Psoas muscle (tissue), 8 donors: Measurements from ENCODE around the gene LDLRAD4. TPM values are rescaled to one million over a fixed set of nuclear protein-coding genes. Genes with fewer than 3 reads are reported as not detected.
A peak's percentile ranks its signal among the peaks of the same experiment; 100 is the strongest.

ENCODE experiments used
- ATAC-seq, 4 donors: fragments of 200-7000 bp; cut with Tn5 transposase; one replicate each; pipeline ENCODE4 v1.9.1; 2020; ENCODE audit warnings: moderate library complexity in 3 of 4, mild to moderate bottlenecking in 2 of 4
- DNase-seq, 2 donors: peaks; one replicate each; pipeline ENCODE4 v3.0.0-alpha.2; 2020
- H3K27ac ChIP-seq: fragments of 200-600 bp; one replicate; pipeline ENCODE4 v1.8.0; 2022
- H3K27me3 ChIP-seq, 3 donors: fragments of 200-600 bp in 1 of 3; one replicate each; pipeline versions ENCODE4 v1.6.1 to v1.8.0; 2013 to 2022; ENCODE audit warnings: low read length in 2 of 3, mild to moderate bottlenecking in 2 of 3, moderate library complexity in 1 of 3; ENCODE audit not compliant: insufficient read depth in 3 of 3
- H3K36me3 ChIP-seq, 2 donors: fragments of 200-600 bp in 1 of 2; one replicate each; pipeline versions ENCODE4 v1.6.1 to v1.8.0; 2013 to 2022; ENCODE audit warnings: low read depth in 1 of 2, mild to moderate bottlenecking in 1 of 2, moderate library complexity in 1 of 2; ENCODE audit not compliant: insufficient read depth in 1 of 2
- H3K4me1 ChIP-seq: fragments of 200-600 bp; one replicate; pipeline ENCODE4 v1.8.0; 2022
- H3K4me3 ChIP-seq: fragments of 200-600 bp; one replicate; pipeline ENCODE4 v1.8.0; 2022; ENCODE audit warnings: mild to moderate bottlenecking
- H3K9me3 ChIP-seq: fragments of 200-600 bp; one replicate; pipeline ENCODE4 v1.8.0; 2022
- WGBS, 3 donors: extraction: QIAGEN DNeasy Blood & Tissue Kit; methylation state at CpG; one replicate each; pipeline versions ENCODE4 v1.1.6 to v1.1.7; 2013; 5-methylcytosine and 5-hydroxymethylcytosine counted together
- intact Hi-C, 2 donors: fragments of 100-400 bp; cut with DNase I; formaldehyde crosslinking; loops; one replicate each; pipeline versions ENCODE4 v1.11.0 to v1.14.2; 2022
- polyA plus RNA-seq, 3 donors: library from polyadenylated mRNA; stranded (reverse); fragments of 200-250 nt; gene quantifications; one replicate each; pipeline ENCODE4 v1.2.3, GENCODE V29; 2013
- total RNA-seq, 4 donors: library from RNA; stranded (reverse); fragmentation: NEBNext Ultra II Directional in 2 of 4; extraction: Animal tissue kit (Norgen Biotek cat#: 25700) in 2 of 4; gene quantifications; one replicate each; pipeline versions ENCODE4 v1.2.1 to v1.2.4, GENCODE V29; 2021 to 2023
- TF ChIP-seq, protein P1 (sequence below): fragments of 200-600 bp; IDR thresholded peaks from one replicate; pipeline ENCODE4 v1.8.0; 2022; ENCODE audit warnings: antibody characterized with exemption
- donor health status: healthy with polysubstance abuse.
- donor health status: DM: no; HTN: no; CAD: no; lungs with moderate emphysema.
- donor health status: Bipolar disorder and iron deficiency.
- donor health status: healthy.
- donor health status: DM: yes; HTN: yes; CAD: no.
- donor health status: DM: no; HTN: no; CAD: no.
- donor health status: DM: no; HTN: no; CAD: no.
- donor health status: DM: yes; HTN: yes; CAD: no.

LDLRAD4 gene
- total and polyA plus RNA-seq, 7 donors: 1.8 to 13.9 (median 3.8) TPM

- no peak for DNase-seq
- peaks cover 7% of the 10 kb centered on the region for H3K4me1 ChIP-seq
- intact Hi-C loops: no loop called here
Observed at GRCh38 chr18:13288509-13289133, 70.1 kb downstream of the LDLRAD4 start.

DNA sequence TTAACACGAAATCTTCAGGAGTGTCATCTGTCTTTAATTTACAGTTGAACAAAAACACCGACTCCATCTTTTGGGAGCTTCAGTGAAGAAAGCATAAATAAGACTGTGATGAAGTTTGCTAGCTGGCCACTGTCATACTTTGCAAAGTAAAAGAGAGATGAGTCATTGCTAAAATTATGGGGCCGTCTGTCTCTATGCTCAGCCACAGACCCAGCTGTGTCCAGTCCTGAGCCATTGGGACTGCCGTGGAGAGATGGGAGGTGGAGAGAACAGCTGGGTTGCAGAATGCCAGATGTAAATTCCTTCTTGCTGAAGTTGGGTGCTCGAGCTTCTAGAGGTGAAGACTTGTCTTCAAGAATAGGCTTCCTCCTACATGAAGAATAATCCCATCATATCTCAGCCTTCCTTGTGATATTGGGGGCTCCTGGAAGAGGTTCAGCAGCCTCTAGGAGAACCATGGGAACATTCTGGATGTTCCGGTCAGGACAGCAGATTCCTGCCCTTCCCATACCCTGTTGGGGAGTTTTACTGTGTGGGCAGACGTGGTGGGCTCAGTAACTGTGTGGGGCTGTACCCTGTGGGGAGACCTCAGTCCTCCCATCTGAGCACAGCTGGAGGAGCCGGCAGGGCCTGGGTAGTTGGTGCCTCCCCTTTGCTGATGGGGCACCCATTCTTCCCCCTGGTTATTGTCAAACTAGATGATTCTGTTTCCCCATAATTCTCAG, 71.1 kb downstream of the LDLRAD4 start:
- Histone ChIP-seq H3K36me3 (no peaks in the 10 kb centered on the region), H3K4me1 (peaks cover 13% of the 10 kb centered on the region), H3K4me3 (no peak overlapping the region), H3K27ac (no peak overlapping the region), H3K27me3 (no peaks in the 10 kb centered on the region), H3K9me3 (no peaks in the 10 kb centered on the region)
- DNase-seq: peak in 1 of 2 donors; percentile 39
- intact Hi-C loops: loop anchor here in 1 of 2 donors (5.0 kb wide), 1 partner anchor 37 kb away; no protein-coding TSS in a partner anchor
- ATAC-seq: peak; percentile 76 to 86 (median 82)
- 64 to 68% (median 65%) methylated on average over 8 of the region's 8 CpGs for WGBS, 3 donors
- TF ChIP-seq, protein P1, sequence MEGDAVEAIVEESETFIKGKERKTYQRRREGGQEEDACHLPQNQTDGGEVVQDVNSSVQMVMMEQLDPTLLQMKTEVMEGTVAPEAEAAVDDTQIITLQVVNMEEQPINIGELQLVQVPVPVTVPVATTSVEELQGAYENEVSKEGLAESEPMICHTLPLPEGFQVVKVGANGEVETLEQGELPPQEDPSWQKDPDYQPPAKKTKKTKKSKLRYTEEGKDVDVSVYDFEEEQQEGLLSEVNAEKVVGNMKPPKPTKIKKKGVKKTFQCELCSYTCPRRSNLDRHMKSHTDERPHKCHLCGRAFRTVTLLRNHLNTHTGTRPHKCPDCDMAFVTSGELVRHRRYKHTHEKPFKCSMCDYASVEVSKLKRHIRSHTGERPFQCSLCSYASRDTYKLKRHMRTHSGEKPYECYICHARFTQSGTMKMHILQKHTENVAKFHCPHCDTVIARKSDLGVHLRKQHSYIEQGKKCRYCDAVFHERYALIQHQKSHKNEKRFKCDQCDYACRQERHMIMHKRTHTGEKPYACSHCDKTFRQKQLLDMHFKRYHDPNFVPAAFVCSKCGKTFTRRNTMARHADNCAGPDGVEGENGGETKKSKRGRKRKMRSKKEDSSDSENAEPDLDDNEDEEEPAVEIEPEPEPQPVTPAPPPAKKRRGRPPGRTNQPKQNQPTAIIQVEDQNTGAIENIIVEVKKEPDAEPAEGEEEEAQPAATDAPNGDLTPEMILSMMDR: no peak

More at GRCh38 chr18:13288509-13289133, 70.1 kb downstream of the LDLRAD4 start:
- WGBS, 3 donors: 91 to 95% (median 93%) methylated on average over 15 to 16 of the region's 16 CpGs
- Histone ChIP-seq H3K4me3 (no peak overlapping the region), H3K9me3 (no peaks in the 10 kb centered on the region), H3K27ac (no peak overlapping the region), H3K36me3 (no peaks in the 10 kb centered on the region), H3K27me3 (no peaks in the 10 kb centered on the region)
- ATAC-seq: no peak
- TF ChIP-seq, protein P1: no peak

- H3K36me3 ChIP-seq: no peaks in the 10 kb centered on the region
- H3K4me1 ChIP-seq: peaks cover 13% of the 10 kb centered on the region
- H3K27me3 ChIP-seq: no peaks in the 10 kb centered on the region
- no peak overlapping the region for H3K27ac ChIP-seq
- ATAC-seq (no peak), DNase-seq (no peak)
- WGBS, 3 donors: 91 to 94% (median 94%) methylated on average over 7 of the region's 7 CpGs
- H3K4me3 ChIP-seq: no peak overlapping the region
- no peaks in the 10 kb centered on the region for H3K9me3 ChIP-seq
- intact Hi-C loops: loop anchor here in 1 of 2 donors (5.0 kb wide), 1 partner anchor 39 kb away; no protein-coding TSS in a partner anchor
- TF ChIP-seq, protein P1: no peak
Observed at GRCh38 chr18:13290856-13291271, 72.3 kb downstream of the LDLRAD4 start.

GRCh38 chr18:13291299-13291698, 72.7 kb downstream of the LDLRAD4 start:
- peaks cover 13% of the 10 kb centered on the region for H3K4me1 ChIP-seq
- H3K36me3 ChIP-seq: no peaks in the 10 kb centered on the region
- no peak for DNase-seq
- H3K9me3 ChIP-seq: no peaks in the 10 kb centered on the region
- TF ChIP-seq, protein P1: no peak
- intact Hi-C loops: loop anchor here in 1 of 2 donors (5.0 kb wide), 1 partner anchor 39 kb away; no protein-coding TSS in a partner anchor
- no peaks in the 10 kb centered on the region for H3K27me3 ChIP-seq
- 96 to 98% (median 96%) methylated on average over 8 of the region's 8 CpGs for WGBS, 3 donors
- ATAC-seq: no peak
- H3K4me3 ChIP-seq: no peak overlapping the region
- no peak overlapping the region for H3K27ac ChIP-seq
